SW480 (cell line): Measurements from ENCODE around the gene ICE2.

Experiments used
- DNase-seq: peaks from one replicate; pipeline ENCODE4 v3.0.0-alpha.2; 2016; ENCODE audit warnings: low spot score

Gene ICE2

DNA sequence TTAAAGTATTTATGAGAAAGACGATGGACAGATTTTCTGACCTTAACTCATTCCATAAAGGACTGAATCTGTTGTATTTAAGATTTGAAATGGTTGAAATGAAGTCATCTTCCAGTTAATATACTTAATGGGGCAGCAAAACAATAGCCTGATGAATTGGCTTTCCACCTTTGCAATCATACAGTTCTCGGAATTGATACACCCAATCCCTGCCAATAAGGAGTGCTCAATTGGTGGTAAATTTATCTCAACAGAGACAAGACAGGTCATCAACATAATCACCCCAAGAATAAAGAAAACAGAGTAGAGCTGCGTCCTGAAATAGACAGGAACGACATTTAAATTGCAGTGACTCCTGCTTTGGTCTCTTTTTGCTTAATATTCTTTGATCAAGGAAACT lies 92.3 kb downstream of the ICE2 start:
- DNase-seq: peak; percentile 0

DNA sequence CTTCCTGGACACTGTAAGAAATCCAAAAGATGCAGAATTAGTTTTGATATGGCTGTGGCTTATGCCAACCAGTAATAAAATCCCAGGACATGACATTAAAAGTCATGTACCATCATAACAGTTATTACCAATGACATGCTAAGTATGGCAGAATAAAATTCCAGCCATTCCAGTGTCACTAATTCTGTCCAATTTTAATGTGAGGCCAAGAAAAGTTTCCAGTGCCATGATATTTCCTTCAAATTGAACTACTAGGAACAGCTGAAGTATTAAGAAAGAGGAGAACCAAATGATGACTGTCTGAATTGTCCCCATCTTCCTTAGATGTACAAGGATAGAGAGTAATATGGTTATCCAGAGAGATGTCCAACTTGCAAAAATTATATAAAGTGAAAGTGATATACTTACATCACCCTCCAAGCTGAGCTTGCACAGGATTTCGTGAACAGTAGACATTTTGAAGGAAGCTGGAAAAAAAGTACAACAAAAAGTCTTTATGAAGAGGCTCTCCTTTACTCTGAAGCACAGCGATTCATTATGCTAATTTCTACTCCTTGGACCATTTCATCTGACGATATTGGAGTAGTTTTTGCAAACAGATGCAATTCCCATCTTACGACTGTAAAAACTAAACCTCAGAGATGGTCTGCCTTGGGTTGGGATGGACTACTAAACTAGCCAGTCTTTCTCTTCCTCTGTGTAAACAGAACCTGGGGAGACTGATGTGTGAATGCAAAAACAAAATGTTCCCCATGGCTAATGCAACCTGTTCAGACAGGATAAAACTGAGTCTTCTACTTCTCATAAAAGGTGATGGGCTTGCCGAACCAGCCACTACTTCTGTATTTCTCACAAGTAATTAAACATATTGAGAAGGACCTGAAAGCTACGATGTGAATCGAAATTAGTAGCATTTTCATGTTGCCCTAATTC lies 93.1 kb downstream of the ICE2 start:
- peak; percentile 3 for DNase-seq

DNA sequence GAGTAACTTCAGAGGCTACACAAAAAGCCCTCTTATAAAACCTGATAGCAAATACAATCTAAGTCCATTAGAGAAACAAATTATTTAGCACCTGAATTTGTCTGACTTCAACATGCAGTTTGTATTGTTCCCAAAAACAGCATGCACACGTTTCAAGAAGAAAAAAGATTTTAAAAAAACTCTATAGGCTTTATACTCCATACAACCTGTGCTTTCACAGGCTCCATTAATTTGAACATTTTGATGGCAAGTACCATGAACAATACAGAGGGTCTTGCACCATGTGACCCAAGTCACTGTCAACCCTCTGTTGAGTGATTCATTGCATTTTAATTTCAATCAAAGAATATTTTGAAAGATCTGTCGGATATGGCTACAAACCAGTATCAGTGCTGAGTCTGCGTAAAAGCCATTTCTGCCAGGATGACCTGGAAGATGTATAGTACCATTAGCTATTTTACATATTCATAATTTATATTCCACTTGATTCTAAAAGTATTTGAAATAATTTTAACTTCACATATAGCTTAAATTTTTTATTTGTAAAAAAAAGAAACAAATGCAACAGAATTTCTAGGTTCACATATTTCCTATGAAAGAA lies 94.3 kb downstream of the ICE2 start:
- DNase-seq: no peak

DNA sequence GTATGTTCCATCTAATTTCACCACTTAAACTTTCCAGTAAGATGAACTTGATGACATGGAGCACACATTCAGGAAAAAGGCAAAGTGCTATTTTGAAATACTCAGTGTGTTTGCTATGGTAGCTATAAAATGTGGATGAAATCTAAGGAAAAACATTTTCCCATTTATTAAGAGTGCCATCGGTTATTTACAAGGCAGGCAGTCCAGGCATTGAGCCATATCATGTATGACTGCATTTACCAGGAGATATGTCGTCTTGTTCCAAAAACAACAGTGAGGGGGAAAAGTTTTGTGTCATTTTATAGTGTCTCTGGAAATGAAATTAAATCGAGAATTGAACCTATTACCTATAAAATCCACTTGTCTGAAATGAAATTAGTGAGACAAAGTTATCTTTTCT lies 94.9 kb downstream of the ICE2 start:
- no peak for DNase-seq

DNA sequence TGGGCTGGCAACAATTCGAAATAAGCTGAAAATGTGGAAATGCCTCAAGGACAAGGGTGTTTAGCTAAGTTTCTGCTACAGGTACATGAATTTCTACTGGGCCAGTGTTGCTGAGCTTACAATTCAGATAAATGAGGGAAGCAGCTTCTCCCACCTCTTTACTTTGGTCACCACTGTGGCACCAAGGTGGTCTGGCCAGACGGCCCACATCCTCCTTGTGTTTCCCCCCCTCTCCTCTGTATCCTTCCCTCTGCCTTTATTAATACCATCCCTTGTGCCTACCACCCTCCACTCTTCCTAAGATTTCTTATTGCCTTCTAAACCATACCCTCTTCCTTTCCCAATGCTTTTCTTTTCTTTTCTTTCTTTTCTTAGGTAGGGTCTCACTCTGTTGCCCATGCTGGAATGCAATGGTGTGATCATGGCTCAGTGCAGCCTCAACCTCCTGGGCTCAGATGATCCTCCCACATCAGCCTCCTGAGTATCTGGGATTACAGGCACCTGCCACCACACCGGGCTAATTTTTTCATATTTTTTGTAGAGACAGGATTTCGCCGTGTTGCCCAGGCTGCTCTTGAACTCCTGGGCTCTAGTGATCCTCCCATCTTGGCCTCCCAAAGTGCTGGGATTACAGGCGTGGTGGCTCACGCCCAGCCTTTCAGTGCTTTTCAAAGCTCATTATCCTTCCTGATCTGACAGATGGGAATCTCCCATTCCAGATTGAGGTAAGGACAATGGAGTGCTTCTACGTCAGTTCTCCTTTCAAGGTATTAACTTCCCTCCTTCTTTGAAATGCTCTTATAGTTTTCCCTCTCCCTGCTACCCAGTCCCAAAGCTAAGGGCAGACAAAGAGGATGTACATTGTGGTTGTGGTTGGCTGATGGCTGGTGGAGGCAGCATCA lies 95.9 kb downstream of the ICE2 start:
- DNase-seq: no peak

DNA sequence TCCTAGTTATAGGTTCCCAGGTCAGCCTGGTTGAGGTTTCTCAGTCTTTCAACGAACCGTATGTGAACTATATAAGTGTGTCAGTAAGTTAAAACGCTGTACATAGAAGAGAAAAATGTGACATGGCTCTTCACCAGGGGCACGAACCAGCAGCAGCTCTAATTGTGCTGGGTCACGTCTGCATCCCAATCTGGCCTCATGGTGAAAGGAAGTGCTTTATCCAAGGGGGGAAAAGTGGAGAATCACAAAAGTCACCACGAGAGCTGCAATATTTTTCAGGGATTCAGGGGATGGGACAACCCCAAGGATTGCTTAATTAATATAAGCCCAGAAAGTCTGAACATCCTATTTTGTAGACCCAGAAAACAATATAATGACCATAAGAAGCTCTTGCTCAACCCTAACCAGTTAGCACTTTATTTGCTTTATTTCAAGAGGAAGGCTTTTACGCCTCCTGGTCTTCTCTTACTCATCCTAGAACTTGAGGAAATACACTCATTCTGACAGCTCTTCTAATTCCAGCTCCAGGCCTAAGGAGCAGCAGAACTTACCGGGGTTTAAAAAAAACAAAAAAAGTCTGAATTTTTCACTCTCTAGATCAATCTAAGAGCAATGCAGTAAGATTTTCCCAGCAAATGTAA lies 97.7 kb downstream of the ICE2 start:
- no peak for DNase-seq

DNA sequence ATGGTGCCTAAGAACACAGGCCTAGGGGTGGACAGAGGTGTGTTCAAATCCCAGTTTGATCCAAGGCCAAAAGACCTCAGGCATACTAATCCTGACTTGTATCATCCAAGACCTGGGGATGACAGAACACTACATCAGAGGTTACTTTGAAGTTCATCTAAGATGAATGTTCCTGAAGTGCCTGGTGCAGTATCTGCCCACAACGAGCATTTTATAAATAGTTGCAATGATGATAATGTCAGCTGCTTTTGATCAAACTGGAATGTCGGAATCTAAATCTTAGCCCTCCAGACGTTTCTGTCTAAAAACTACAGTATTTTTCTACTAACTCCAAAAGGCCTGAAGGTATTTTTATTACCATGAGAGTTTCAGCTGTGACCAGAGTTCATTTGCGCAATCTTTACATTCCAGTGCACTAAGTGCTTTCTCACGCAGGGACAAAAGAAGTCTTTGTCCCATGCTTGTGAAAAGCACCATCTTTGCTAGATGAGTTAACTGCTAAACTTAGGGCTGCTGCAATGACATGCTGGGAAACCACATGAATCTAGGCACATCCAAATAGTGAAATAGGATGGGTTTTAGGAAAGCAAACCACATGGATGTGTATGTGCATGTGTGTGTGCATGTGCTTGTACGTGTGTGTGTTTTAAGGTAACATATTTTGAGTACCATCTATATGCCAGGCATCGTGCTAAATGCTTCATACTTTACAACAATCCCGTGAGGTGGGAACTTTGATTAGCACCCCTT lies 99.2 kb downstream of the ICE2 start:
- DNase-seq: peak; percentile 97

DNA sequence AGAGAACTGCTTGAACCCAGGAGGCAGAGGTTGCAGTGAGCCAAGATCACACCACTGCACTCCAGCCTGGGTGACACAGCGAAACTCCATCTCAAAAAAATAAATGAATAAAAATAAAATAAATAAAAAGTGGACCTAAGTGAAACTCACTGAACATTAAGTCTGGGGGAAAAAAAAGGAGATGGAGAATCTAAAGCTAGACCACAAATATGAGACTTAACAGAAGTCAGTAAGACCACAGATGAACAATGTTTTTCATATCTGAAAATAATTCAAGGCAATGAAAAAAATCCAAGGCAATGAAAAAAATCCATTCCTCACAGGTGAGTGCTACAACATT lies 99.8 kb downstream of the ICE2 start:
- no peak for DNase-seq

DNA sequence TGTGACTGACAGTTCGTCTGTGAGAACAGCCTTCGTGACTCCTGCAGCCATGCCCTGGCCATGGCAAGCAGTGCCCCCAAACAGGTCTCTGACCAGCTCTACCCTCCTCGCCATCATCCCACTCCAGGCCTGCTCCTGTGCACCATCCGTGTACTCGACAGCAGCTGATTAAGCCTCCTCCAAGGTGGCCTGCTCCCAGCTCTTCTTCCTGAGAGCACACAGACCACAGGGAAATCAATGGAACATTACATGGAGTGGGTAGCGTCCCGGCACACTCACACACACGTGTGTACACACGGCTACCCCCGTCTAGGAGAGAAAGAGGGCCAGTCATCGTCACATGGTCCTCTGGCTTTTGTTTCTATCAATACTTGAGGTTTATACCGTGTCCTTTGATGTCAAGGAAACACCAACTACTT lies 102.3 kb downstream of the ICE2 start:
- peak; percentile 71 for DNase-seq

DNA sequence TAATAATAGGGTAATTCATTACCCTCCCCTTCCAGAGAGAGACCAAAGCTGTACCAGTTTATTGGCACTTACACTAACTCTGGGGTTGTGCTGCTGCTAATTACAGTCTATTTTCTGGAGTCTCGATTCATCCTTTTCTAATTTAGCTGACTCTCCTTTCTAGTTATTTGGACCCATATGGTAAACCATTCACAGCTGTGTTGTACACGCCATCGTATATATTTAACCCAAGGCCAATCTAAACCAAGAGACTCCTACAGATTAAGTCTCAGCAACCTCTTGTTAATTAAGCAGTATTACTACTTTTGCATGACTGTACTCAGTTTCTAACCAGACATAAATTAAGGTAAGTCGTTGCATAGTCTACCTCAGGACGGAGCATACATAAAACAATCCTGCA lies 103.6 kb downstream of the ICE2 start:
- no peak for DNase-seq

DNA sequence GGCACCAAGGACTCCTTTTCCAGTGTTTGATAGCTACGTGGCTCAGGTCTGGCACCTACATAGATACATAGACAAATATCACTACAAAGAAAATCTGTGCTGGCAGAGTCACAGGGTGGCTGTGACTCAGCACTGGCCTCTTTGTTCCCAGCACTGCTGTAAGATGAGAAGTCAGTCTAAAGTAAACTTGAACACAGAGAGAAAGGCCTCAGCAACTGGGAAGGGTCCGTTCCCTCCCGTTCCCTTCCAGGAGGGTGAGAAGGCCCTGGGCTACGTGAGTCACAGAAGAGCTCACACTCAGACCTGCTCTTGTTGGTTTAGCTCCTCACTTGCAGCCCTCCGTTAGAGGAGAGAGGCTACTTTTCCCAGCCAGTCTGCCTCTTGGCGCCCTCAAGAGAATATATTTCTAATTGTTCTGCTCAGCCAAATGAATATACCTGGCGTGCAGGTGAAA lies 104.3 kb downstream of the ICE2 start:
- DNase-seq: peak; percentile 93

DNA sequence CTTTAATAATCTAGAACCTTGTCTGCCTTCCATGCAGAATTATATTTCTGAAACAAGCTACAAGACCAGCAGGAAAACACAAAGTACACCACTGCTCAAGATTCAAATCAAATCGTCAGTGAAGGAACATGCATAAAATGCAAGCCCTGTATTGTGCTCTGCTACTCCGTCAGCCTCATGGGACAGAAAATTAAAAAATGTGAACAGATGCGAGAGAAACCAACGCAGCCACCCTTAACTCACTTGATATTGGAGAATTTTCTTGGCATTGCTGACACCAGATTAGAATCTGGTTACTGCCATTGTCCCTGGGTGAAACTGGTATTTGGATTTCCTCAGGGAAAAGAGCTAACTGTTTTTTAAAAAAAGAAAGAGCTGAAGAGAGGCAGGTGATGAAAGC lies 104.7 kb downstream of the ICE2 start:
- DNase-seq: no peak

DNA sequence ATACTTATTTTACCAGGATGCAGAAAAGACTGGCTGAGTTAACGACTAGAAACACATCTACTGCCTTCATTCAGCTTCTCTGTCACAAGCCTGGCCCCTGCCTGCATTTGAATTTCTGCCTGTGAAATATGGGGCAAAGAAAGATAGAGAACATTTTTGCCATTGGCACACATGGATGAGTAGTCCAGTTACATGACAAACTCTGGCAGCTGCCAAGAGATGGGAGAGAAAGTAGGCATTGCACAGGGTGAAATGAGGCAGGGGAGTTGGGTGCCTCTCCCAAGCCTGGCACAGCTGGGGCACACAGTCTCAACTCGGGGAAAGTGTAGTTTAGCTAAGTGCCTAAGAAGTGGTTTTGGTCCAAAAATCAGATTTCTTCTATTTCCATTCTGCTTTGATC lies 105.2 kb downstream of the ICE2 start:
- DNase-seq: no peak

DNA sequence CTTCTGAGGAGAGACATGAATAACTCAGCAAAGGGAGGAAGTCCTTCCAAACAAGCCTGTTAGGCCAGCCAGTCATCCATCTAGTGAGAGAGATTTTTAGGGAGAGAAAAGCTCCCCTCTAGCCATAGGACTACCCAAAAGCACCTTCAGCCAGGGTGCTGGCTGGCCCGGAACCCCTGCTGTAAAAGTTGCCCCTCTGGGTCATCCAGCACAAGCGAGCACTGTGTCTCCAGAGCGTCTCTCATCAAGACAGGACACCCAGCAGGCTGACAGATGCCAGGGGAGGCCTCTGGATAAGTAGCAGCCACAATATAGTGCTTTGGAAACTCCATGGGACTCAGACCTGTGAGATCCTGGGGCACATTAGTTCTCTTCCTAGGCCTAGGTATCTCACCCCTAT lies 105.6 kb downstream of the ICE2 start:
- DNase-seq: no peak

DNA sequence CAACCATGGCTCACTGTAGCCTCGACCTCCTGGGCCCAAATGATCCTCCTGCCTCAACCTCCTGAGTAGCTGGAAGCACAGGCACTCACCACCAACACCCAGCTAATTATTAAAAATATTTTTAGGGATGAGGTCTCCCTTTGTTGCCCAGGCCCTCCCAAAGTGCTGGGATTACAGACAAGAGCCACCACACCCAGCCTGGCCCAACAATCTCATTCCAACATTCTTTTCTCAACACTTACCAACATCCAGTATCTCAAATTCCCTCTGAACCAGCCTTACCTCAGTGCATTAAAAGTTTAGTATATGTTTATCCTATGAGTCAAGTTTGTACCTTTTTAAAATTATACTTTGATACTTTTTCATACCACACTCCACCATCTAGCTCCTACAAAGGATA lies 106.2 kb downstream of the ICE2 start:
- DNase-seq: no peak

DNA sequence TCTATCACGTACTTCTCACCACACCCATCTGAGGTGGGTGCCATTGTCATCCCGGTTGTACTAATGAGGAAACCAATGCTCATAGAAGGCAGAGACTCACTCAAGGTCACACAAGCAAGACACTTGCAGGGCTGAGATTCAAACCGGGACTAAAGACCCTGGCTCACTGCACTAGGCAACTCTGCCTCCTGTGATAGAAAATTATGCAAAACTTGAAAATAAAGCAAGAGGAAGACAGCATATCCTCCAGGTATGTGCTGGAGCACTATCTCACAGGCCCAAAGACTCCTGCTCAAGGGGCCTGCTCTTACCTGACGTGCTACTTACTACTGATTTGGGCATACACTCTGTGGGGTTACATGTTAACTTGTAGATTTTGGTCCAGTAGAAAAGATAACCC lies 106.7 kb downstream of the ICE2 start:
- DNase-seq: no peak

DNA sequence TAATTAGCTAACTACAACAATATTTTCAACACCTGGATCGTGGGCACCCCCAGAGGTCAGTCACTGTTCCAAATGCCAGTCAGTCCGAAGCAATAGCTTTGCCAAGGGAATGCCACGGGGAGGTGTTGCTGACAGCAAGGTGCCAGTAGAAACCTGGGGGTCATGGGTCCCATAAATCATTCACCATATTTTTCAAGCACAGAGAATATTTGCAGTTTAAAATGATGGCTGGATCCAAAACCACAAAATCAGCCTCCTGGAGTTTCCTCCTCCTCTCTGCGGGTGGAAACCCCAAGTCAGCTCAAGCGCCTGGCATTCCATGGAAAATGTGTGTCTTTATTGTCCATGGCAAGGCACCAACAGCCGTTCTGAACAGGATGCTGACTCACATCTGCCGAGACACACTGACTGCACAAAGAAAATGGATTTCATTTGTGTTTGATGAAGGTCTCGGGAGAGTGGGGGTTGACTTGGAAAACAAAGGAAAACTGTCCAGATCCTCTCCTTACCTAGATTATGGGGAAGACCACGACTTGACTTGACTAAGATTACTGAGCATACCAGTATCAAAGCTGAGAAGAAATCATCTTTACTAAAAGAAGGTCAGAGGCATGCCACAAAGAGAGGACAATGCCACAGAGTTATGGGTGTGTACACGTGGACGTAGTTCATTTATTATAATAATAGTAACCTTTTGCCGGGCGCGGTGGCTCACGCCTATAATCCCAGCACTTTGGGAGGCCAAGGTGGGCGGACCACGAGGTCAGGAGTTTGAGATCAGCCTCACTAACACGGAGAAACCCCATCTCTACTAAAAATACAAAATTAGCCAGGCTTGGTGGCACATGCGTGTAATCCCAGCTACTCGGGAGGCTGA lies 107.5 kb downstream of the ICE2 start:
- peak; percentile 94 for DNase-seq

DNA sequence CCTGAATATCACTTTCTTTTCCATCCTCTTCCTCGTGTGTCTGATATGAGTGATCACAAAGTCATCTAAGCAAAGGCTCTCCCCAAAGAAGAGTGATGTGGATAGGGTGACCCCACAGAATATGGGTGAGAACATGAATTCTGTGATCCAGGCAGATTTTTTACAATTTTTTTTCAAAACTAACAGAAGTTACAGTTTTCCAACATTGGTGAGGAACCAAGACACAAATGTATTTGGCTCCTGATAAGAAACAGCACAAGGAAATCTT lies 108.1 kb downstream of the ICE2 start:
- no peak for DNase-seq

DNA sequence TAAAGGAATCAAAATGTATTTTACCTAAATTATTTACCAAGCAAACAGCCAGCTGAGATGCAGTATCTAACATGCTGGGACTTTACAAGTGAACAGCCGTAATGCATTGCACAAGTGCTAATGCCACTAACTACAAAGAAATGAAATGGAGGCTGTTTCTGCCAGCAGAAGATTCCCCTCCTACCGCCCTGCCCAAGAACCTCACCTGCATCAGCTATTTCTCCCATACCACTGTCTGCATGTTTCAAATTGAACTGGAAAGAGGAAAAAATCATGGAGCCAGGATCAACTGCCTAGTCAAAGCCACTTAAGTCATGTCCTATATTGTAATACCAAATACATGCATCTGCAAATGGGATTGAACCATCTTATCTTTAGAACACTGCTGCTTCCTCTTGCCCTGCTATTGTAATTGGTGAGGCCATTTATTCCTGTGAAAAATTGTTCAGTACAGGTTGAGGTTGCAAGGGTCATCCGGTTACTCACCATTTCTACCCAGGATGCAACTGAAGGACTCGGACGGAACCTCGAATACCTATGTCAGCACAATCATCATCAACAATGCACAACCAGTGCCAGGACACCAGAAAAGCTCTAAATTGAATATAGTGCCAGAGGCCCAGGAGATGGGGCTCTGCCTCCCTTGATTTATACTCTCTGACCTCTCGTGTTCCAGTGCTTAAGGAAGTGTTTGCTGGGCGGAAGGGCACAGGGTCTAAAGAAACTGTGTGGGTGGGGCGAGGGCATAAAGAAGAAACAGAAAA lies 108.7 kb downstream of the ICE2 start:
- DNase-seq: no peak

DNA sequence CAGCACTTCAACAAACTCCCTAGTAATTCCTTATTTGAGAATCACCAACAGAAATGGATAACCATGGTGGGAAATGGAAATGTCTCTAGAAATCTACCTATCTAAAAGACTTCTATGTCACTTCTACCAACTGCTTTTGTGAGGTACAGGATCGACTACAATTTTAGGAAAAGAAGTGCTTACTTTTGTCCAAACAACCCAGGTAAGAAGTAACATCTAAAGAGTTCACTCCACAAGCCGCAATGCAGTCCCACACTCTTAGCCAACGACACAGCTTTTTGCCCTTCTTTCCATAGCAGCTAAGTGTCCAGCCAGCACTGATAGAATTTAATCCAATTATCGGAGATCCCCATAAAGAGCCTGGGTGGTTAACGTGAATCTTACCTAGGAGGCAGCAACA lies 109.2 kb downstream of the ICE2 start:
- no peak for DNase-seq
